ENCODE data around the gene CBX8. TPM values are rescaled to one million over a fixed set of nuclear protein-coding genes. Genes with fewer than 3 reads are reported as not detected.

The CBX8 gene
- total and polyA plus RNA-seq, 4 donors, result 4.8 to 9.3 (median 5.5) TPM

GRCh38 chr17:79803421-79803996 is 6.6 kb upstream of the CBX8 start:
- Histone ChIP-seq H3K9ac (ENCODE audit: insufficient read depth in 1 of 2, low read length in 2 of 2) (no peak overlapping the region), H3K4me1 (ENCODE audit: control insufficient read depth in 5 of 5, insufficient read depth in 5 of 5, low read length in 5 of 5) (peaks cover 0 to 30% (median 5%) of the 10 kb centered on the region in 5 donors), H3K27ac (ENCODE audit: low read depth in 1 of 2, low read length in 1 of 2) (no peak overlapping the region), H3K4me3 (no peak overlapping the region), H3K9me3 (ENCODE audit: control insufficient read depth in 4 of 4, insufficient read depth in 3 of 4, low read length in 3 of 4) (peaks cover 0 to 7% (median 0%) of the 10 kb centered on the region in 4 donors), H3K27me3 (ENCODE audit: control insufficient read depth in 3 of 3, insufficient read depth in 3 of 3, low read length in 2 of 3) (peaks cover 20 to 96% (median 91%) of the 10 kb centered on the region in 3 donors), H3K36me3 (ENCODE audit: control insufficient read depth in 4 of 4, insufficient read depth in 4 of 4, low read length in 4 of 4) (no peaks in the 10 kb centered on the region)
- TF ChIP-seq, protein P1, sequence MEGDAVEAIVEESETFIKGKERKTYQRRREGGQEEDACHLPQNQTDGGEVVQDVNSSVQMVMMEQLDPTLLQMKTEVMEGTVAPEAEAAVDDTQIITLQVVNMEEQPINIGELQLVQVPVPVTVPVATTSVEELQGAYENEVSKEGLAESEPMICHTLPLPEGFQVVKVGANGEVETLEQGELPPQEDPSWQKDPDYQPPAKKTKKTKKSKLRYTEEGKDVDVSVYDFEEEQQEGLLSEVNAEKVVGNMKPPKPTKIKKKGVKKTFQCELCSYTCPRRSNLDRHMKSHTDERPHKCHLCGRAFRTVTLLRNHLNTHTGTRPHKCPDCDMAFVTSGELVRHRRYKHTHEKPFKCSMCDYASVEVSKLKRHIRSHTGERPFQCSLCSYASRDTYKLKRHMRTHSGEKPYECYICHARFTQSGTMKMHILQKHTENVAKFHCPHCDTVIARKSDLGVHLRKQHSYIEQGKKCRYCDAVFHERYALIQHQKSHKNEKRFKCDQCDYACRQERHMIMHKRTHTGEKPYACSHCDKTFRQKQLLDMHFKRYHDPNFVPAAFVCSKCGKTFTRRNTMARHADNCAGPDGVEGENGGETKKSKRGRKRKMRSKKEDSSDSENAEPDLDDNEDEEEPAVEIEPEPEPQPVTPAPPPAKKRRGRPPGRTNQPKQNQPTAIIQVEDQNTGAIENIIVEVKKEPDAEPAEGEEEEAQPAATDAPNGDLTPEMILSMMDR (IDR thresholded peaks at IDR 0.05; ENCODE audit: control extremely low read depth, extremely low read depth), result no peak
- 6 to 8% methylated on average over 31 of the region's 31 CpGs for WGBS, 2 donors
- DNase-seq, result no peak
- ATAC-seq (ENCODE audit: insufficient read depth, low FRiP score), result no peak

- ATAC-seq (ENCODE audit: insufficient read depth, low FRiP score) (no peak), DNase-seq (peak in 1 of 3 donors; percentile 27)
- Histone ChIP-seq H3K27me3 (ENCODE audit: control insufficient read depth in 3 of 3, insufficient read depth in 3 of 3, low read length in 2 of 3) (peaks cover 20 to 94% (median 88%) of the 10 kb centered on the region in 3 donors), H3K4me3 (no peak overlapping the region), H3K4me1 (ENCODE audit: control insufficient read depth in 5 of 5, insufficient read depth in 5 of 5, low read length in 5 of 5) (peaks cover 0 to 37% (median 8%) of the 10 kb centered on the region in 5 donors), H3K9me3 (ENCODE audit: control insufficient read depth in 4 of 4, insufficient read depth in 3 of 4, low read length in 3 of 4) (peaks cover 0 to 7% (median 0%) of the 10 kb centered on the region in 4 donors), H3K27ac (ENCODE audit: low read depth in 1 of 2, low read length in 1 of 2) (no peak overlapping the region), H3K36me3 (ENCODE audit: control insufficient read depth in 4 of 4, insufficient read depth in 4 of 4, low read length in 4 of 4) (no peaks in the 10 kb centered on the region), H3K9ac (ENCODE audit: insufficient read depth in 1 of 2, low read length in 2 of 2) (no peak overlapping the region)
- 5 to 6% methylated on average over 44 to 57 of the region's 57 CpGs for WGBS, 2 donors
- TF ChIP-seq, protein P1 (IDR thresholded peaks at IDR 0.05; ENCODE audit: control extremely low read depth, extremely low read depth), result no peak
These were observed 6.0 kb upstream of the CBX8 start for GRCh38 chr17:79802736-79803420.

- 7 to 12% methylated on average over 11 of the region's 11 CpGs for WGBS, 2 donors
- ATAC-seq (ENCODE audit: insufficient read depth, low FRiP score) (no peak), DNase-seq (no peak)
- Histone ChIP-seq H3K27me3 (ENCODE audit: control insufficient read depth in 3 of 3, insufficient read depth in 3 of 3, low read length in 2 of 3) (peaks cover 20 to 87% (median 81%) of the 10 kb centered on the region in 3 donors), H3K9me3 (ENCODE audit: control insufficient read depth in 4 of 4, insufficient read depth in 3 of 4, low read length in 3 of 4) (peaks cover 0 to 4% (median 0%) of the 10 kb centered on the region in 4 donors), H3K36me3 (ENCODE audit: control insufficient read depth in 4 of 4, insufficient read depth in 4 of 4, low read length in 4 of 4) (no peaks in the 10 kb centered on the region), H3K27ac (ENCODE audit: low read depth in 1 of 2, low read length in 1 of 2) (no peak overlapping the region), H3K9ac (ENCODE audit: insufficient read depth in 1 of 2, low read length in 2 of 2) (no peak overlapping the region), H3K4me1 (ENCODE audit: control insufficient read depth in 5 of 5, insufficient read depth in 5 of 5, low read length in 5 of 5) (peaks cover 0 to 39% (median 8%) of the 10 kb centered on the region in 5 donors), H3K4me3 (no peak overlapping the region)
- TF ChIP-seq, protein P1 (IDR thresholded peaks at IDR 0.05; ENCODE audit: control extremely low read depth, extremely low read depth), result no peak
These were observed 5.3 kb upstream of the CBX8 start for GRCh38 chr17:79802039-79802735.
